GM12874 (cell line): ENCODE results near the gene IMPDH1.

Experiments
- TF ChIP-seq, protein P1 (sequence below): IDR thresholded peaks from 2 replicates; pipeline ENCODE4 v1.5.1; 2011; ENCODE audit warnings: low read depth, mild to moderate bottlenecking, control low read depth, low read length, moderate library complexity; ENCODE audit not compliant: insufficient read depth

IMPDH1 gene

DNA sequence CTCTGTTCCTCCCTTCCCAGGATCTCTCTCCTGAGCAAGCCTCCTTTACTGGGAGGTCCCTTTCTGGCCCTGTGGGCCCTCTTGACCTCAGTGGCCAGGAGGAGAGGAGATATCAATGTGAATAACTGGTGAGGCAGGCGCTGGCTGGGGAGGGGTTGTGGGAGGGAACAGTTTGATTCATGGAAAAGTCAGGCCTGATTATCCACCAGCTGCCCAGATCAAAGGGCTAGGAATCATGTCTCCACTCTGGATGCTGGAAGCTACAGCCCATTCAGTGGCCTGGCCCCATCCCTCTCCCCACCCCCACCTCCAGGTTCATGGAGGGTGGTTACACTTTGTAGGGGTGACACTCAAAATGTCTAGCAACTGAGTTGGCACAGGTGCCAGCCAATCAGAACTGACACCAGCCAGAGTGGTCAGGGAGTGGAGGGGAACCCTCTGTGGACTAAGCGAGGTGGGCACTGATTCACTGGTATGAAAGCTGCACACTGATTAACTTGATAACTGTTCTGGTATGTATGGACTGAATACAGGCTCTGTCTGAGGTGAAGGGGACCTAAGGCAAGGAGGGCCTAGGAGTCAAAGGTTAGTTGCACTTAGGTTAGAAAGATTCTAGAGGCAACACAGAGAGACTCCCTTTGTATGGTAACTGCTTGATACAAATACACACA lies 53.1 kb downstream of the IMPDH1 start:
- TF ChIP-seq, protein P1, sequence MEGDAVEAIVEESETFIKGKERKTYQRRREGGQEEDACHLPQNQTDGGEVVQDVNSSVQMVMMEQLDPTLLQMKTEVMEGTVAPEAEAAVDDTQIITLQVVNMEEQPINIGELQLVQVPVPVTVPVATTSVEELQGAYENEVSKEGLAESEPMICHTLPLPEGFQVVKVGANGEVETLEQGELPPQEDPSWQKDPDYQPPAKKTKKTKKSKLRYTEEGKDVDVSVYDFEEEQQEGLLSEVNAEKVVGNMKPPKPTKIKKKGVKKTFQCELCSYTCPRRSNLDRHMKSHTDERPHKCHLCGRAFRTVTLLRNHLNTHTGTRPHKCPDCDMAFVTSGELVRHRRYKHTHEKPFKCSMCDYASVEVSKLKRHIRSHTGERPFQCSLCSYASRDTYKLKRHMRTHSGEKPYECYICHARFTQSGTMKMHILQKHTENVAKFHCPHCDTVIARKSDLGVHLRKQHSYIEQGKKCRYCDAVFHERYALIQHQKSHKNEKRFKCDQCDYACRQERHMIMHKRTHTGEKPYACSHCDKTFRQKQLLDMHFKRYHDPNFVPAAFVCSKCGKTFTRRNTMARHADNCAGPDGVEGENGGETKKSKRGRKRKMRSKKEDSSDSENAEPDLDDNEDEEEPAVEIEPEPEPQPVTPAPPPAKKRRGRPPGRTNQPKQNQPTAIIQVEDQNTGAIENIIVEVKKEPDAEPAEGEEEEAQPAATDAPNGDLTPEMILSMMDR = no peak

- TF ChIP-seq, protein P1 = no peak
Measured at GRCh38 chr7:128353610-128354009, 56.2 kb downstream of the IMPDH1 start.

- TF ChIP-seq, protein P1 = no peak
Measured at GRCh38 chr7:128353189-128353588, 56.6 kb downstream of the IMPDH1 start.

GRCh38 chr7:128352636-128353035 lies 57.1 kb downstream of the IMPDH1 start:
- TF ChIP-seq, protein P1 = no peak

- TF ChIP-seq, protein P1 = peak; percentile 34; the same call in 1 of the 2 replicates
Measured at GRCh38 chr7:128352153-128352537, 57.6 kb downstream of the IMPDH1 start.

DNA sequence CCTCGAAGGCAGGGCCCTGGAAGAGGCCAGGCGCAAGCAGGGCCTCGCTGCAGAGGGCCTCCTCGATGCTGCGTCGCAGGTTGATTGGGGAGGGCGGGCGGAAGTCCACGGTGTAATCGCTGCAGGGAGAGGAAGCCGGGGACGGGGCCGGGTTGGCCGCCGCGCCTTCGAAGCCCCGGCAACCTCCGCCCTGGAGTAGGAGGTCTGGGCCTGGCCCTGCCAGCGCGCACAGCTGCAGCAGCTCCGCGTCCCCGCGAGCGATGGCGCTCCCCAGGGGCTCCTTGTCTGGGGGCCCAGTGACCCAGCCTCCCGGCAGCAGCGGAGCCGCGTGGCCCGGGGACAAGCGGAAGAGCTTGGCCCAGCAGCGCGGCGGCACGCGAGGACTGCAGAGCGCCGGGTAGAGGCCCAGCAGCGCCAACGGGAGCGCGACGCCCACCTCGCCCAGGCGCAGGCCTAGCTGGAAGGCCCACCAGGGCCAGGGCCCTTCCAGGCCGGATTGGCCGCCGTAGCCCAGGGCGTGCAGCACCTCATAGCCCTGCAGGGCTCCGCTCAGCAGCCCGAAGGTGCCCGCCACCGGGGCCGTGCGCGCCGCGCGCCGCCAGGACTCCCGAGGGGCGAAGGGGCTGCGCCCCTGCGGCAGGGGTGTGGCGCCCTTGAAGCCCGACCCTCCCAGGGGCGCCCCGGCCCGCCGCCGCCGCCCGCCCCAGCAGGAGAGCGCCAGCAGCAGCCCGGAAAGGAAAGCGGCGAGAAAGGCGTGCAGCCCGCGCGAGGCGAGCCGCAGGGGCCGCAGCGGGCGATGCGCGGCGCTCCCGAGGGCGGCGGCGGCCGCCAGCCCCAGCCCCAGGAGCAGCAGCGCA lies 58.3 kb downstream of the IMPDH1 start:
- TF ChIP-seq, protein P1 = no peak

DNA sequence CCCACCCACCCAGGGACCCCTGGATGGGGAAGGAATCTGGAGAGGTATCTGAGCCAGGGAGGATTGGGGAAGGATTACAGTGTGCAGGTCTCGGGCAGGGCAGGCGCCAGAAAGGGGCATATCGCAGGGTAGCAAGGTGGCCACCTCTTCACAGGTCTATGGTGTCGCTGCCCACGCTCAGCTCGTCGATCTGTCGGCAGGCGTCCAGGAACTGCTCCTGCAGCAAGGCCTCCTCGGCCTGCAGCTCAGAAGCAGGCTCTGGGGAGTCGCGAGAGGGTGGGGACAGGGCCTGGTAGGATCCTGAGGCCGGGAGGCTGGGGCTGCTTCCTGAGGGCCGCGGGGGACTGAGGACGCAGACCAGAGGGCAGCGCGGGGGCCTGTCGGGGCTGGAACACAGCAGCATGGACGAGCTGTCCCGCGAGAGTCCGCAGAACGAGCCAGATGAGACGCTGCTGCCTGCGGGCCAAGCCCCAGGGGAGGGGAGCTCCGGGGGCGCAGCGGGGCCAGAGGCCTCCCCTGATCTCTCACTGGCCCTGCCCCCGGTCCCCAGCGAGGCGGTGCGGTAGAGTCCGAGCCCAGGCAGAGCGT lies 59.0 kb downstream of the IMPDH1 start:
- TF ChIP-seq, protein P1 = no peak
